HG03103 (cell line): Measurements from ENCODE around the gene KRT84.

Experiments used
- ATAC-seq: cut with Tn5 transposase; IDR thresholded peaks from one replicate; pipeline ENCODE4 v1.9.1; 2021; ENCODE audit warnings: low read depth; ENCODE audit not compliant: unreplicated experiment

Gene KRT84

GRCh38 chr12:52390739-52391617, 5.5 kb upstream of the KRT84 start:
- no peak for ATAC-seq

GRCh38 chr12:52389313-52390207, 4.1 kb upstream of the KRT84 start:
- ATAC-seq, result no peak

- ATAC-seq, result no peak
These were observed 2.4 kb upstream of the KRT84 start for GRCh38 chr12:52387859-52388258.

GRCh38 chr12:52383331-52383730, 2.1 kb downstream of the KRT84 start:
- ATAC-seq, result no peak

- no peak for ATAC-seq
These were observed 2.6 kb downstream of the KRT84 start for GRCh38 chr12:52382854-52383253.

- ATAC-seq, result no peak
These were observed 4.2 kb downstream of the KRT84 start for GRCh38 chr12:52381206-52381605.

- no peak for ATAC-seq
These were observed 5.2 kb downstream of the KRT84 start for GRCh38 chr12:52380271-52380694.

GRCh38 chr12:52379536-52379935, 5.9 kb downstream of the KRT84 start:
- no peak for ATAC-seq

GRCh38 chr12:52378091-52378490, 7.4 kb downstream of the KRT84 start:
- no peak for ATAC-seq

- ATAC-seq, result no peak
These were observed 8.2 kb downstream of the KRT84 start for GRCh38 chr12:52377266-52377665.

GRCh38 chr12:52372216-52373154, 13.0 kb downstream of the KRT84 start:
- ATAC-seq, result no peak

GRCh38 chr12:52371716-52372115, 13.7 kb downstream of the KRT84 start:
- ATAC-seq, result no peak

GRCh38 chr12:52370926-52371608, 14.4 kb downstream of the KRT84 start:
- no peak for ATAC-seq

- no peak for ATAC-seq
These were observed 15.6 kb downstream of the KRT84 start for GRCh38 chr12:52369809-52370208.

- ATAC-seq, result no peak
These were observed 16.2 kb downstream of the KRT84 start for GRCh38 chr12:52369211-52369610.

GRCh38 chr12:52368508-52368907, 16.9 kb downstream of the KRT84 start:
- ATAC-seq, result no peak

GRCh38 chr12:52367876-52368275, 17.6 kb downstream of the KRT84 start:
- no peak for ATAC-seq

- ATAC-seq, result no peak
These were observed 18.5 kb downstream of the KRT84 start, which contains the start of gene KRT85 for GRCh38 chr12:52366738-52367485. Gene KRT85, minus strand, starts transcription at chr12:52367481. Its CDS starts 76 bp downstream, at chr12:52367405.

GRCh38 chr12:52364901-52365489, 20.5 kb downstream of the KRT84 start:
- ATAC-seq, result no peak
